Measurements from ENCODE around the gene ANKRD33B.

ANKRD33B gene

GRCh38 chr5:10674096-10674495 lies 110.2 kb downstream of the ANKRD33B start:
- DNase-seq (ENCODE audit: low read depth in 2 of 2): no peak

- no peak for DNase-seq (ENCODE audit: low read depth in 2 of 2)
Measured at GRCh38 chr5:10674582-10674981, 110.7 kb downstream of the ANKRD33B start.

GRCh38 chr5:10675177-10675700 lies 111.4 kb downstream of the ANKRD33B start:
- no peak for DNase-seq (ENCODE audit: low read depth in 2 of 2)

GRCh38 chr5:10676224-10676623 lies 112.4 kb downstream of the ANKRD33B start:
- no peak for DNase-seq (ENCODE audit: low read depth in 2 of 2)

- DNase-seq (ENCODE audit: low read depth in 2 of 2): no peak
Measured at GRCh38 chr5:10676946-10677345, 113.1 kb downstream of the ANKRD33B start.

- no peak for DNase-seq (ENCODE audit: low read depth in 2 of 2)
Measured at GRCh38 chr5:10677533-10677932, 113.7 kb downstream of the ANKRD33B start.

- no peak for DNase-seq (ENCODE audit: low read depth in 2 of 2)
Measured at GRCh38 chr5:10678244-10678643, 114.4 kb downstream of the ANKRD33B start.

- DNase-seq (ENCODE audit: low read depth in 2 of 2): no peak
Measured at GRCh38 chr5:10679336-10679988, 115.6 kb downstream of the ANKRD33B start.

- no peak for DNase-seq (ENCODE audit: low read depth in 2 of 2)
Measured at GRCh38 chr5:10680876-10681481, 117.1 kb downstream of the ANKRD33B start.

GRCh38 chr5:10681731-10682679 lies 118.1 kb downstream of the ANKRD33B start:
- no peak for DNase-seq (ENCODE audit: low read depth in 2 of 2)

- no peak for DNase-seq (ENCODE audit: low read depth in 2 of 2)
Measured at GRCh38 chr5:10682801-10683525, 119.1 kb downstream of the ANKRD33B start.

- no peak for DNase-seq (ENCODE audit: low read depth in 2 of 2)
Measured at GRCh38 chr5:10684303-10685086, 120.6 kb downstream of the ANKRD33B start.

- DNase-seq (ENCODE audit: low read depth in 2 of 2): no peak
Measured at GRCh38 chr5:10685115-10685521, 121.2 kb downstream of the ANKRD33B start.

GRCh38 chr5:10686890-10687289 lies 123.0 kb downstream of the ANKRD33B start:
- no peak for DNase-seq (ENCODE audit: low read depth in 2 of 2)

- DNase-seq (ENCODE audit: low read depth in 2 of 2): no peak
Measured at GRCh38 chr5:10688651-10689171, 124.8 kb downstream of the ANKRD33B start.

- no peak for DNase-seq (ENCODE audit: low read depth in 2 of 2)
Measured at GRCh38 chr5:10689391-10690081, 125.7 kb downstream of the ANKRD33B start.

- DNase-seq (ENCODE audit: low read depth in 2 of 2): no peak
Measured at GRCh38 chr5:10690460-10691440, 126.9 kb downstream of the ANKRD33B start.

All from stimulated activated CD4-positive, alpha-beta T cell treated with anti-CD3 and anti-CD28 coated beads, Interleukin-1b, Interleukin-23, amount 100 ng/mL, for 1 hour (primary cell).